HG02678 (cell line): Measurements from ENCODE around the gene ZMYM5.
"Not testable (repeated sequence)": the region's sequence is repeated elsewhere in the genome, so short reads cannot be mapped to it uniquely, and the experiment has no call there.

Experiments
- ATAC-seq: cut with Tn5 transposase; IDR thresholded peaks from one replicate; pipeline ENCODE4 v1.9.1; 2021; ENCODE audit warnings: mild to moderate bottlenecking, moderate library complexity; ENCODE audit not compliant: unreplicated experiment

Gene ZMYM5

GRCh38 chr13:19822673-19823072, 40.8 kb downstream of the ZMYM5 start:
- no peak for ATAC-seq

- no peak for ATAC-seq
Measured at GRCh38 chr13:19818223-19818842, 45.1 kb downstream of the ZMYM5 start.

- ATAC-seq = no peak
Measured at GRCh38 chr13:19817510-19818158, 45.8 kb downstream of the ZMYM5 start.

GRCh38 chr13:19817106-19817505, 46.3 kb downstream of the ZMYM5 start:
- ATAC-seq = no peak

GRCh38 chr13:19815842-19816241, 47.6 kb downstream of the ZMYM5 start:
- not testable (repeated sequence) for ATAC-seq

GRCh38 chr13:19810996-19811881, 52.2 kb downstream of the ZMYM5 start:
- no peak for ATAC-seq

GRCh38 chr13:19810151-19810550, 53.3 kb downstream of the ZMYM5 start:
- no peak for ATAC-seq

GRCh38 chr13:19805765-19806164, 57.7 kb downstream of the ZMYM5 start:
- no peak for ATAC-seq

- no peak for ATAC-seq
Measured at GRCh38 chr13:19795956-19796355, 67.5 kb downstream of the ZMYM5 start.

- ATAC-seq = no peak
Measured at GRCh38 chr13:19794631-19795030, 68.8 kb downstream of the ZMYM5 start.

GRCh38 chr13:19791953-19792537, 71.4 kb downstream of the ZMYM5 start:
- no peak for ATAC-seq

- ATAC-seq = peak; percentile 89
Measured at GRCh38 chr13:19782727-19783682, 80.4 kb downstream of the ZMYM5 start, which contains the start of gene PSPC1. TSS of gene PSPC1 (minus strand) at chr13:19782945. CDS start at chr13:19782757, 188 bp downstream.

GRCh38 chr13:19782049-19782726, 81.3 kb downstream of the ZMYM5 start:
- peak; percentile 37 for ATAC-seq

GRCh38 chr13:19781526-19781925, 81.9 kb downstream of the ZMYM5 start:
- ATAC-seq = no peak

- ATAC-seq = not testable (repeated sequence)
Measured at GRCh38 chr13:19780753-19781418, 82.6 kb downstream of the ZMYM5 start.
